ENCODE data around the gene MYCBP2.
"Not testable (repeated sequence)": the region's sequence is repeated elsewhere in the genome, so short reads cannot be mapped to it uniquely, and the experiment has no call there.

Gene MYCBP2

DNA sequence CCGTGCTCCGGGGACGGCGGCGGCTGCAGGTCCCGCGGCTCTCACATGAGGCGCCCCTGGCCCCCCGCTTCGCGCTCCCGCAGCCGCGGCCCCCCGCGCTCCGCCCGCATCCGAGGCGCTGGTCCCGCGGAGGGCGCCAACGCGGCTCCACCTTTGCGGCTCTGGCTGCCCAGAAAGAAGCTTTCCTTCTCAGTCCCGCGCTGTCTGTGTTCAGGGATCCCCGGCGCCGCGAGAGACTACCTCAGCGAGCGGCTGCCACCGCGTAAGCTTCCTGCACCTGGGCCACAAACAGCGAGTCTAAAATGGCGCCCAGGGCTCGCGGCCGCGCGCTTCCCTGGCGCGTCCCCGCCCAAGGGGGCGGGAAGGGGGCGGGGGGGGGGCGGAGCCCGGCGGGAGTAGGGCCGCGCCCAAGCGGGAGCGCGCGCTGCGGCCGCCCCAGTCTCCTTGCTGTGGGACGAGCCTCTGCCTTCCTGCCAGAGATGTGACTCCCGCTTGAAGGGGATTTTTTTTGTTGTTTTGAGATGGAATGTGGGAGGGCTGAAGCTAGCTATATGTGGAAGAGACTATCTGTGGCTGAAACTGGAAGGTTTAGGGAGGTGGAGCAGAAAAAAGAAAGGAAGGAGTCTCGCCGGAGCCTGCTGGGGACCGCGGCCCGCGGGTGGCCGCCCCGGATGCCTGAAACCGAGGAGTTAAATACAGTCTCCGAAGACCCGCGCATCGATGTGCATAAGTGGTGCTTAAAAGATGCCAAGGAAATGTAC is 299.9 kb downstream of the MYCBP2 start, which contains the start of gene FBXL3:
TSS of gene FBXL3 (minus strand) at position 299 of the 761 bp plus-strand sequence. CDS start 5,299 bp downstream, outside the sequence.
- peak; percentile 43 for DNase-seq

DNA sequence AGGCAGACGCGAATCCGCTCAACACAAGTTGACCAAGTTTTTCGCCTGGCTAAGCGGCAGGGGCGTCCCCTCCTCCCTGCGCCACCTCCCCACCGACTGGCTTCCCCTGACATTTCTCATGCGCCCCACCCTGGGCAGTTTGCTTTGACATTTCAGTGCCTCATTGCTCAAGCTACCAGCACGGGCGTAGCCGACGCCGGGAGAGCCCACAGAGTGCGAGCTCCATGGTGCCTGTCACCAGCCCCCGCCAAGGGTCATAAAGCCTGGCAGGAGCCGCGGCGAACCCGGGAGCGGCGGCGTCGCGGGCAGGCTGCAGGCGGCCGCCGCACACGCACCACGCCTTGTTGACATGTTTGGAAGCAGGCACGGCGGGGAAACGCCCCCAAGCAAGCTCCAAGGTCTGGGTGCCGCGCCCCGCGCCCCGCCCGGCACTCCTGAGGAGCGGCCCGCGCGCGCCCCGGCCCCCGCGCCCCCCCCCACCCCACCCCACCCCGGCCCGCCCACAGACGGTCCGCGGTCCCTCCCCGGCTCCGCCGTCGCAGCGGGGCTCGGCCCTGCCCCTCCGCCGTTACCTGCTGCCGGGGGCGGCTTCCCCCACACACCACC is 300.5 kb downstream of the MYCBP2 start:
- peak; percentile 64 for DNase-seq

DNA sequence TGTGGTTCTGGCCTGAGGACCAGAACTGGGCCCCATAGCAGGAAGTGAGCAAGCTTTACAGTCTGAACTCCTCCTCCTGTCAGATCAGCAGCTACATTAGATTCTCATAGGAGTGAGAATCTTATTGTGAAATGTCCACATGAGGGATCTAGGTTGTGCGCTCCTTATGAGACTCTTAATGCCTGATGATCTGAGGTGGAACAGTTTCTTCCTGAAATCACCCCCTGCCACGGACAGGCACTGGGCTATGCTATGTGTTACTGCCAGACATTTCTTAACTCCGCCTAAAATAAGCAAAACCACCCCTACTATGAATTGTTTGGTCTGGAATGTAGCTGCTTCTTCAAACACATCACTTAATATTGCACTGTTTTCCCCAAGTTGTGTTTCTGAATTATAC is 304.6 kb downstream of the MYCBP2 start:
- DNase-seq = peak; percentile 40

DNA sequence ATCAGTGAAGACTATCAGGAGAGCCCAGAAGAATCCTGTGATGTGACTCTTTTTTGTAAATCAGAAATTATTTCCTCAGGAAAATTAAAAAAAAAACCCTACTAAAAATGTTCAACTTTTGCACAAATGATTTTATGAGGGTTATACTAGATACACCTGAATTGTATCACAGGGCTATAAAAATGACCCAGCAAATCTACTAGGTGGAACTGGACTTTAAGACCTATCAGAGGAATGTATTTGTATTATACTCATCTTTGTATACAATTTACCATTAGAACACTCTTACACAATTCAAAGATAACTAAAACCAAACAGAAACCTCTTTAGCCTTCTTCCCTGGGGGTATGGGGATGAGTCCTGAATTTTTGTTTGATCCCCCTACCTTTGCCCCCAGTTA is 307.1 kb downstream of the MYCBP2 start:
- no peak for DNase-seq

DNA sequence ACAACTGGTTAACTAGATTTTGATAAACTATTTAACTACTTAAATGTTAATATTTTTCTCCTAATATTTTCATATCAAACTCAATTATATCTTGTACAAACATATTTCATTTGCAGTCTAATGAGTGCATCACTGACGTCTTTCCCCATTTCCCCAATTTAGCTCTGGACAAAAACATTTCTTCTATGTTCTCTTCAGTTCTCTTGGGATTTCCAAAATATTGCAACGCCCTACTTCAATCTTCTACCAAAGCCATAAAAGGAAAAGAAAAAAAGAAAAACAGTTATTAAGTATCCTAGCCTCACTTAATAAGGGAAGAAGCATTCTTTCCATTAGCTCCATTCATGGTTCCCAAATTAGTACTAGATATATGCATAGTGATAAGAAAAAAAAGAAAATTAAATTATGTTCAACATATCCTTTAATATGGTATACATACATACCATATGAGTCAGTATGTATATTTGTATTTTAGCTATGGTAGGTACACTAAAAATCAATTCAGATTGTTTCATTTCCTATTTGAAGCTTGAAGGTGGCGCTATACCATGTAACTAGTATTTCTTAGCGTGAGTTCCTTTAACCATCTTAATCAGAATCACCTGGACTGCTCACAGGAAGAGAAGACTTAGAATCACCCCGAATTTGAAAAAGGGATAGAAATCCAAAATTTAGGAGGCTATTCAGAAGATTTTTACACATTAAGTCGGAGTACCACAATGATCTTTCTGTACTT is 309.8 kb downstream of the MYCBP2 start:
- DNase-seq = no peak

DNA sequence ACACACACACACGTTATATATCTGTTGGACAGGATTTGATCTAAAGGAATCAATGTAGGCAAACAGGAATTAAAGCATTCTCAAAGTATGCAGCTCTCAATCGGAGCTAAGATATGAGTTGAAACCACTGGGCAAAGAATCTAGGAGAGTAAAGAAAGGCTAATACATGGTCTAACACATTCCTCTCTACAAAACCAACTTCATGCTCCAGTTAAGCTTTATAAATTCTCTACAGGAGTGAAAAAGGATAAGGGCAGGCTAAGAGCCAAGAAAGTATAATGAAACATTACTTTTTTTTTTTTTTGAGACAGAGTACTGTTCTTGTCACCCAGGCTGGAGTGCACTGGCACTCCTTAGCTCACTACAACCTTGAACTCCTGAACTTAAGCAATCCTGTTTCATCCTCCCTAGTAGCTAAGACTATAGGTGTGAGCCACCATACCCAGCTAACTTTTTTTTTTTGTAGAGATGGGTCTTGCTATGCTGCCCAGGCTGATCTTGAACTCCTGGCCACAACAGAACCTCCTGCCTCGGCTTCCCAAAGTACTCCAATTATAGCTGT is 310.6 kb downstream of the MYCBP2 start:
- no peak for DNase-seq

DNA sequence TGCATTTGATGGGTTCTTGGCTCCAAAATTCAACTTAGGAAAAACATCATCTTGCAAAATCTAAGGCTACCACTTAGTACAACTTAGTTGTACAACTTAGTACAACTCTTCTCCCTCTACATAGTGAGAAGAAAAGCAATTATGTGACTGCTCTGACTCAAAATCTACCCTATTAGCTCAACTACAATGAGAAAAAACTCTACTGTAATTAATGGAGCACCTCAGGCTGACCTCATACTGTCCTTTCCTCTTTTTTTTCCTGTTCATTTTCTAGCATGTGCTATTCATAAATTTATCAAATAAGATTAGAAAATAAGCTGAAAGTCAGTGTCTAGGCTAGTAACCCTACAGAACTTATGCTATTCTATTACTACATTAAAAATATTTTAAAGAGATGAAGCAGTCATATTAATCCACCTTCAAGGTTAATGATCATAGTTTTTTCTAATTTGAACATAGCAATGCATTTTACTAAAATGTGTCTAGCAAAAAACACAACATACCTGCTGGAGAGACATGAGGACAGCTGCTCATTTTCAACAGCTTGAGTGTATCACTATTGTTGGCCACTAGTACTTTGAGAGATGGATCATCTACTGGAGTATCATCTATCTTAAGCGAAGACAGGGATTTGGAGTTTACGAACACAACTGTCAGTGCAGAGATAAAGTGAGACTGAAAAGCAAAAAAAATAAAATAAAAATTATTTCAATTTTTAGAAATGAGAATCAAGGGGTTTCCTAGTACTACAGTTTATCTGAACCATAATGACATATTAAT is 311.8 kb downstream of the MYCBP2 start:
- DNase-seq = no peak

DNA sequence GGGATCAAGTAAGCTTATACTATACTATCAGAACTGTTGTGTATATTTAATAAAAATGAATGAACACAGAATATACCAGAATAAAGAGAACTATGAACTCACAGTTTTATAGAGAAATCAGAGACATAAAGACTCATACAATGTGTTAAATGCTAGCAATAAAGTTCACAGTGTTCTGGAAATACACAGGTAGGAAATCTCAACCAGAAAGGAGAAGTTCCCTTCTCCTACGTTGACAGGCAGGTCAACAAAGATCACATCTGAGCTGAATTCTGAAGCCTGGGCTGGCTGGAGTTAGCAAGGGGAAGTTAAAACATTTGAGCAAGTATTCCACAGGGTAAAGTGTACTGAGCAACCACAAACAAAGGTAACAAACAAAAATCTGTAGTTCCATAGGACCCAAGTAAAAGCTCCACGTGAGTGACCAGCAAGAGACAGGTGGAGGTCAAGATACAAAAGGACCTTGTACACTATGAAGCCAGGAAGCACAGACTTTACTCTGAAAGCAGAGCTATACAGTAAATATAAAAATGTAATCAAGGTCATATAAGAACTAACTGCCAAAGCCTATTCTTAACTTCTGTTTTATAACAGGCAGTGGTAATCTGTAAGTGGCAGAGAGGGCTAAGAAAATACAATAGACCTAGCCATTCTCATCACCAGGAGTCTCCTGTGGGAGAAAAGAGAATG is 312.9 kb downstream of the MYCBP2 start:
- DNase-seq = no peak

DNA sequence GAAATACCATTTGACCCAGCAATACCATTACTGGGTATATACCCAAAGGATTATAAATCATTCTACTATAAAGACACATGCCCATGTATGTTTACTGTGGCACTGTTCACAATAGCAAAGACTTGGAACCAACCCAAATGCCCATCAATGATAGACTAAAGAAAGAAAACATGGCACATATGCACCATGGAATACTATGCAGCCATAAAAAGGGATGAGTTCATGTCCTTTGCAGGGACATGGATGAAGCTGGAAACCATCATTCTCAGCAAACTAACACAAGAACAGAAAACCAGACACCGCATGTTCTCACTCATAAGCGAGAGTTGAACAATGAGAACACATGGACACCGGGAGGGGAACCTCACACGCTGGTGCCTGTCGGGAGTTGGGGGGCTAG is 317.2 kb downstream of the MYCBP2 start:
- DNase-seq = not testable (repeated sequence)

DNA sequence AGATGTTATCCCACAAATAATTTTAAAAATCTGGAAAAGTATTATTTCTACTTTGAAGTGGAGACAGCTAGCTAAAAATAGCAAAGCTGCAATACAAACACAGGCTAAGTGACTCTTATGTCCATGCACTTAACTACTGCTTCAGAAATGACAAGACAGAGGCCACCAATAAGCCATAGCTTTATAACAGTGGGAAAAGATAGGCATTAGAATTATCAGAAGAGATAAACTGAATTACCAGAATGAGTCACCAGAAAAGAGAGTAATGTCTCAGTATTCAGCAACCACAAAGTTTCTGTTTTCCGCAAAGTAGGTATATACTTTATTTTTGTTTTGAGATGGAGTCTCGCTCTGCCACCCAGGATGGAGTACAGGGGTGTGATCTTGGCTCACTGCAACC is 317.9 kb downstream of the MYCBP2 start:
- DNase-seq = no peak

DNA sequence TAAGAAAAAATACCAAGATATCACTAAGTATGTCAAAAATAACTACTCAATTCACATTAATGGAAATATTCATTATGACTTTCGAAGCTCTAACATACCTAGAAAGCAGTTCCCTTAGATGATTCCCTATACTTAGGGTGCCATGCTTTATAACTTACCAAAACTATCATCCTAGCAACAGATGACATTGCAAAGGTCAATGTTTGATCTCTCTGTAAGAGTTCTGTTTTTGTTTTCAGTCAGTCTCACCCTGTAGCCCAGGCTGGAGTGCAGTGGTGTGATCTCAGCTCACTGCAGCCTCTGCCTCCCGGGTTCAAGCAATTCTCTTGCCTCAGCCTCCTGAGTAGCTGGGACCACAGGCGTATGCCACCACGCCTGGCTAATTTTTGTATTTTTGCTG is 318.6 kb downstream of the MYCBP2 start:
- DNase-seq = not testable (repeated sequence)

DNA sequence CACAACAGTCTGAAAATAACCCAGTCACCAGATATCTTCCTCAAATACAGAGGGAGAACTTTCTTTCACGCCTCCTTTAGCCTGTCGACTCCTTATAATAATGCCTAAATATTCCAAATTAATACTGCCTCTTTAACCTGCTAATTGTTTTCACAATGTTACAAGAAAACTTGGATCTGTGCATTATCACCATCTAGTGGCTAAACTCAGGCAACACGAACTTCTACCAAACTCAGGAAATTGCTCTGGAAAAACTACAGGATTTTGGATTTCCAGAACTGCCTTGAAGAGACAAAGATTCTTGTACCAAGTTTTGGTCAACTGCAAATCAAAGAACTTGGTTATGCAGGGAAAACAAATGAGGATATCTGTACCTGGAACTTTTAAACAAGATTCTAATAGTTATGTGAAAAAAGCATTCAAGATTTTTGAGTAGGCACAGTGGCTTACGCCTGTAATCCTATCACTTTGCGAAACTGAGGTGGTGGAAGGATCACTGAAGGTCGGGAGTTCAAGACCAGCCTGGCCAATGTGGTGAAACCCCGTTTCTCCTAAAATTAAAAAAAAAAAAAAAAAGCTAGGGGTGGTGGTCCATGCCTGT is 324.2 kb downstream of the MYCBP2 start:
- no peak for DNase-seq

DNA sequence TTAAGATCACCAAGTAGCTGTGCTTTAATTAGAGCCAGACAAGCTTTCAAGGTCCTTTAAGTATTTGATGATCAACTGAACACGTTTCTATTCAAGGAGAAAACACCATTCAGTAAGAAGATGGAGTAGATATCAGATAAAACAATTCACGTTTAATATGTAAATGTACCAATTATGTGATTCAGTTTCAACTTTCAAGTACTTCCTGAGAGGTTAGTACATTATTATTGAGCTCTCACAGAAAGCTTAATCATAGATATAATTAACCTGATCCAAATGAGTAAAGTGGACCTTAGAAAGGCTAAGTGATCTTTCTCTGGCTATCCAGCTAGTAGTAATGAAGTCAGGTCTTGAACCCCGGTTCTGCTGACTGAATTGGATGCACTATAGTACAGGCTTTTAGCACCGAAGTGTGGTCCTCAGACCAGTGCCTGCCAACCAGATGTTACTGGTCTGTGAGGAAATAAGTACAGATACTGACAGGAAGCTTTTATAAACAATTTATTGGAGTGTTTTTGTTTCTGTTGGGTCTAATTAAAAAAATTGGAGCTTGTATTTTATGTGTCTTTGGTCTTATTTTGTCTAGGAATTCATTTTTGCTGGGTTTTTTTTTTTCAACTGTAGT is 324.8 kb downstream of the MYCBP2 start:
- DNase-seq = no peak

DNA sequence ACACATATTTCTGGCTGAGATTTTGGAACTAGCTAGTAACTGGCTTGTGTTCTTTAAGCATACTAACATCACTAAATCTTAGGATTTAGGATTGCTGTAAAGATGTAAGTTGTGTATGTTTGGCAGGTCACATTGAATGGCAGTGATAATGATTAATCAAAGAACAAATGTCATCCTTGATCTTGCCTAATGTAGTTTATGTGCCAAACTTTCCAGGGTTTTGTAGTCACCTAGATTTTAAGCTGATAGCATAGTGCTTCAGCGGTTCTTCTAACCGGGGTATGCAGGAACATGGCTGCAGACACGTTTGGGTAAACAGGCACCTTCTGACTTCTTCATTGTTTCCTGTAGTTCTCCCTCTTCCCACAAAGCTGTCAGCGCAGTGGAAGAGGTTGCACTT is 325.4 kb downstream of the MYCBP2 start:
- no peak for DNase-seq

DNA sequence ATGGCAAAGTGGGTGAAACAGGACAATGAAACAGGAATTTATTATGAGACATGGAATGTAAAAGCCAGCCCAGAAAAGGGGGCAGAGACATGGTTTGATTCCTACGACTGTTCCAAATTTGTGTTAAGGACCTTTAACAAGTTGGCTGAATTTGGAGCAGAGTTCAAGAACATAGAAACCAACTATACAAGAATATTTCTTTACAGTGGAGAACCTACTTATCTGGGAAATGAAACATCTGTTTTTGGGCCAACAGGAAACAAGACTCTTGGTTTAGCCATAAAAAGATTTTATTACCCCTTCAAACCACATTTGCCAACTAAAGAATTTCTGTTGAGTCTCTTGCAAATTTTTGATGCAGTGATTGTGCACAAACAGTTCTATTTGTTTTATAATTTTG is 326.4 kb downstream of the MYCBP2 start:
- peak; percentile 25 for DNase-seq

Data from MV-4-11 (cell line).